ENCODE data around the gene PFKFB4. TPM values are rescaled to one million over a fixed set of nuclear protein-coding genes. Genes with fewer than 3 reads are reported as not detected.

Gene PFKFB4
- total RNA-seq, 1 experiment from 2014 or later: 20.3 TPM

GRCh38 chr3:48599077-48599501 is 42.5 kb upstream of the PFKFB4 start (continued):
- TF ChIP-seq, protein P1, sequence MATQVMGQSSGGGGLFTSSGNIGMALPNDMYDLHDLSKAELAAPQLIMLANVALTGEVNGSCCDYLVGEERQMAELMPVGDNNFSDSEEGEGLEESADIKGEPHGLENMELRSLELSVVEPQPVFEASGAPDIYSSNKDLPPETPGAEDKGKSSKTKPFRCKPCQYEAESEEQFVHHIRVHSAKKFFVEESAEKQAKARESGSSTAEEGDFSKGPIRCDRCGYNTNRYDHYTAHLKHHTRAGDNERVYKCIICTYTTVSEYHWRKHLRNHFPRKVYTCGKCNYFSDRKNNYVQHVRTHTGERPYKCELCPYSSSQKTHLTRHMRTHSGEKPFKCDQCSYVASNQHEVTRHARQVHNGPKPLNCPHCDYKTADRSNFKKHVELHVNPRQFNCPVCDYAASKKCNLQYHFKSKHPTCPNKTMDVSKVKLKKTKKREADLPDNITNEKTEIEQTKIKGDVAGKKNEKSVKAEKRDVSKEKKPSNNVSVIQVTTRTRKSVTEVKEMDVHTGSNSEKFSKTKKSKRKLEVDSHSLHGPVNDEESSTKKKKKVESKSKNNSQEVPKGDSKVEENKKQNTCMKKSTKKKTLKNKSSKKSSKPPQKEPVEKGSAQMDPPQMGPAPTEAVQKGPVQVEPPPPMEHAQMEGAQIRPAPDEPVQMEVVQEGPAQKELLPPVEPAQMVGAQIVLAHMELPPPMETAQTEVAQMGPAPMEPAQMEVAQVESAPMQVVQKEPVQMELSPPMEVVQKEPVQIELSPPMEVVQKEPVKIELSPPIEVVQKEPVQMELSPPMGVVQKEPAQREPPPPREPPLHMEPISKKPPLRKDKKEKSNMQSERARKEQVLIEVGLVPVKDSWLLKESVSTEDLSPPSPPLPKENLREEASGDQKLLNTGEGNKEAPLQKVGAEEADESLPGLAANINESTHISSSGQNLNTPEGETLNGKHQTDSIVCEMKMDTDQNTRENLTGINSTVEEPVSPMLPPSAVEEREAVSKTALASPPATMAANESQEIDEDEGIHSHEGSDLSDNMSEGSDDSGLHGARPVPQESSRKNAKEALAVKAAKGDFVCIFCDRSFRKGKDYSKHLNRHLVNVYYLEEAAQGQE (IDR thresholded peaks at IDR 0.05; ENCODE audit: low read depth): no peak
- TF ChIP-seq CEBPB (IDR thresholded peaks at IDR 0.05; ENCODE audit: low read depth): no peak

DNA sequence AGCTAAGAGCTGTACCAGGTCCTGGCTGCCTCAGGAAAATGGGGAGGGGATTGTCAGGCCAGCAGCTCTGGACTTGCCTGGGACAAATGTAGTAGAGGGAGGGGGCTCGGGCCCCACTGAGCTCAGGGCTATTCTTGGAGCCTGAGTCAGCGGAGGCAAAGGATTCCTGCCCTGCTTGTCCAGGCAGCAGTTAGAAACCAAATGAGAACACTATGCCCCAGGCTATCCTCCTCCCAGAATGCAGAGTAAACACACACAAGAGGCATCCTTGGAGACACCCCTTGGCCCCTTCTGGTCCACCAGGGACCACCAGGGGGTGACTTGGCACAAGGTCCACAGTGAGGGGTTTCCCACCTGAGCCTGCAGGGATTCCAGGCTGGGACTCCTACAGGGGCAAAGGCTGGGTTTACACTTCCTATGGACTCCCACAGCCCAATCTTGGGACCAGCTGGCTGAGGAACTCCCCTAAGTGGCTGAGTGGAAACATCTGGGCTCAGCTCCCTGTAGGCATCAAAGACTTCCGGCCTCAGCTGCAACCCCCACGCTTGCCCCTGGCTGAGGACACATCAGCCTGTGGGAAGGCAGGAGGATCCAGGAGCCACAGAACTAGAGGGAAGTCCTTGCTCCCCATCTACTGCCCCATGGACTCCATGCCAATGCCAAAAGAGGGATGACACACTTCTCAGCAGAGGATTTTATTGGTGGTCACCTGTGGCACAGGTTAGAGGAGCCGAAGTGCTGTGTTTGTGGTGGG is 41.9 kb upstream of the PFKFB4 start:
- no peak overlapping the region for H2AFZ ChIP-seq (ENCODE audit: low read depth, low read length, poor library complexity, severe bottlenecking)
- H3K27ac ChIP-seq (ENCODE audit: low read depth, low read length): no peak overlapping the region; the same call in 1 of the 2 replicates
- no peaks in the 10 kb centered on the region for H4K20me1 ChIP-seq (ENCODE audit: insufficient read depth)
- no TSS peak for BruUV-seq (replicated peaks)
- ATAC-seq (no peak), DNase-seq (ENCODE audit: low read depth, low spot score) (no peak)
- POLR2A ChIA-PET: no interaction called here
- intact Hi-C loops (cut with micrococcal nuclease): no loop called here
- no peak for TF ChIP-seq JUND (IDR thresholded peaks at IDR 0.05)
- TF ChIP-seq FOSL1 (IDR thresholded peaks at IDR 0.05; ENCODE audit: low read depth): no peak
- no peak overlapping the region for H3K4me3 ChIP-seq (replicated peaks in 1 of 2; ENCODE audit: low read depth in 1 of 2, low read length in 2 of 2)
- no peaks in the 10 kb centered on the region for H3K27me3 ChIP-seq (ENCODE audit: insufficient read depth, low read length)
- peaks cover 22 to 47% of the 10 kb centered on the region in 2 experiments for H3K36me3 ChIP-seq (ENCODE audit: control insufficient read depth in 1 of 2, insufficient read depth in 2 of 2, low read length in 2 of 2)
- CTCF ChIA-PET: interaction anchor here (1.7 kb wide), 1 partner anchor 37 kb away, joined by 6 read pairs; the partner anchor contains the start of gene SLC26A6
- no peak overlapping the region for H3K9ac ChIP-seq (ENCODE audit: low read length)
- H3K4me1 ChIP-seq (ENCODE audit: control insufficient read depth in 1 of 2, insufficient read depth in 2 of 2, low read length in 2 of 2): peaks cover 11 to 21% of the 10 kb centered on the region in 2 experiments
- H3K79me2 ChIP-seq (ENCODE audit: insufficient read depth, low read length): no peaks in the 10 kb centered on the region
- H3K9me3 ChIP-seq (ENCODE audit: control insufficient read depth in 1 of 2, insufficient read depth in 1 of 2, low read depth in 1 of 2, low read length in 2 of 2): no peaks in the 10 kb centered on the region
- no peak overlapping the region for H3K4me2 ChIP-seq (ENCODE audit: low read length)
- RAD21 ChIA-PET (ENCODE audit: low non-redundant PET in 1 of 2, low total read pairs in 2 of 2, uncharacterized antibody in 2 of 2, unreplicated experiment in 2 of 2): no interaction called here
- H3K9me2 ChIP-seq (ENCODE audit: insufficient read depth): no peaks in the 10 kb centered on the region
